K562 (cell line): ENCODE data around the gene ANTKMT. TPM values are rescaled to one million over a fixed set of nuclear protein-coding genes. Genes with fewer than 3 reads are reported as not detected.
A peak's percentile ranks its signal among the peaks of the same experiment; 100 is the strongest.

Source experiments
- ATAC-seq: fragments of 200-7000 bp; cut with Tn5 transposase; 3 replicates; pipeline ENCODE4 v1.9.1; 2020; ENCODE audit warnings: moderate library complexity
- BruUV-seq: library from RNA; stranded (reverse); fragments of 400-500 nt; replicated peaks from 2 replicates; lab custom pipeline; 2021; lab: Mats Ljungman, UMichigan
- CTCF ChIA-PET: fragments of 300-600 bp; formaldehyde crosslinking; extraction: SDS; loops from one replicate; lab custom pipeline; 2021; ENCODE audit warnings: low intra/inter-chr PET ratio; lab: Yijun Ruan, JAX
- POLR2A ChIA-PET: fragments of 300-600, 350-650 bp; sonication (Branson Sonifier 250); formaldehyde crosslinking; extraction: SDS; loops from one replicate; lab custom pipeline; 2021; ENCODE audit warnings: antibody characterized with exemption, inconsistent platforms; lab: Yijun Ruan, JAX
- DNase-seq, 4 experiments: peaks; one replicate each; pipeline versions ENCODE4 v3.0.0 to v3.0.0-alpha.2; 2011 to 2018; ENCODE audit warnings: low spot score in 3 of 4, mixed read lengths in 3 of 4; ENCODE audit errors: extremely low read depth in 1 of 4
- FAIRE-seq: peaks from 2 replicates; lab custom pipeline; 2011; peaks lifted over from hg19 to GRCh38; lab: Jason Lieb, UNC
- H2AFZ ChIP-seq: 2 replicates; pipeline ENCODE4 v1.6.0; 2011; ENCODE audit warnings: low read depth, low read length, control low read depth, inconsistent platforms
- H3K27ac ChIP-seq: fragments of 200-600 bp; 3 replicates; pipeline ENCODE4 v1.8.0; 2011; ENCODE audit warnings: low read depth, mild to moderate bottlenecking, control low read depth, inconsistent platforms, low read length, moderate library complexity, mixed read lengths; ENCODE audit errors: extremely low read depth
- H3K27me3 ChIP-seq, 2 experiments: fragments of 300-600 bp in 1 of 2; 2 replicates in 1 of 2; 3 replicates in 1 of 2; pipeline versions ENCODE4 v1.6.0 to v1.8.0; 2011; ENCODE audit warnings: inconsistent platforms in 2 of 2, low read length in 2 of 2, mild to moderate bottlenecking in 1 of 2, mixed read lengths in 1 of 2, moderate library complexity in 1 of 2; ENCODE audit not compliant: control insufficient read depth in 2 of 2, insufficient read depth in 2 of 2
- H3K36me3 ChIP-seq: fragments of 300-600 bp; 3 replicates; pipeline ENCODE4 v1.8.0; 2011; ENCODE audit warnings: mild to moderate bottlenecking, low read length, inconsistent platforms; ENCODE audit not compliant: control insufficient read depth, insufficient read depth
- H3K4me1 ChIP-seq, 2 experiments: fragments of 200-600 bp in 1 of 2; replicated peaks in 1 of 2; 2 replicates in 1 of 2; 3 replicates in 1 of 2; pipeline versions ENCODE4 v1.5.1 to v1.8.0; 2011; ENCODE audit warnings: inconsistent platforms in 2 of 2, low read length in 2 of 2, mild to moderate bottlenecking in 1 of 2, mixed read lengths in 1 of 2, moderate library complexity in 1 of 2; ENCODE audit not compliant: control insufficient read depth in 2 of 2, insufficient read depth in 2 of 2
- H3K4me2 ChIP-seq: 2 replicates; pipeline ENCODE4 v1.6.1; 2011; ENCODE audit warnings: low read length, control low read depth, inconsistent platforms, mixed read lengths; ENCODE audit not compliant: insufficient read depth
- H3K4me3 ChIP-seq: fragments of 200-600 bp; sonication (generic), shearing (Covaris generic); 2 replicates; pipeline ENCODE4 v1.5.1; 2016; ENCODE audit warnings: control low read depth, inconsistent platforms
- H3K79me2 ChIP-seq: fragments of 200-600 bp; 3 replicates; pipeline ENCODE4 v1.8.0; 2011; ENCODE audit warnings: low read length, inconsistent platforms; ENCODE audit not compliant: control insufficient read depth, insufficient read depth
- H3K9ac ChIP-seq, 2 experiments: 2 replicates each; pipeline versions ENCODE4 v1.6.0 to v1.6.1; 2011; ENCODE audit warnings: low read depth in 2 of 2, low read length in 2 of 2, control low read depth in 1 of 2, inconsistent platforms in 1 of 2, mild to moderate bottlenecking in 1 of 2, mixed read lengths in 1 of 2; ENCODE audit not compliant: insufficient read depth in 1 of 2
- H3K9me1 ChIP-seq: one replicate; pipeline ENCODE4 v1.6.0; 2011; ENCODE audit warnings: inconsistent platforms, mild to moderate bottlenecking, low read length, moderate library complexity; ENCODE audit not compliant: control insufficient read depth, insufficient read depth
- H3K9me3 ChIP-seq: replicated peaks from 2 replicates; pipeline ENCODE4 v1.5.1; 2011; ENCODE audit warnings: low read depth, low read length, inconsistent platforms; ENCODE audit not compliant: control insufficient read depth, insufficient read depth
- H4K20me1 ChIP-seq: replicated peaks from 2 replicates; pipeline ENCODE4 v1.6.1; 2011; ENCODE audit warnings: low read length, inconsistent platforms, mixed read lengths; ENCODE audit not compliant: control insufficient read depth, insufficient read depth
- ARNT ChIP-seq, 2 experiments: fragments of 450-650 bp; IDR thresholded peaks; 2 replicates each; pipeline ENCODE4 v1.6.1; 2016; ENCODE audit warnings: mild to moderate bottlenecking in 1 of 2
- ELF2 ChIP-seq: fragments of 250-450 bp; sonication (Bioruptor Pico); IDR thresholded peaks from 2 replicates; pipeline ENCODE4 v1.5.0; 2021; ENCODE audit warnings: mild to moderate bottlenecking
- HNRNPK ChIP-seq: fragments of 200-400 bp; formaldehyde crosslinking; IDR thresholded peaks from one replicate; pipeline ENCODE4 v1.6.1; 2018; ENCODE audit warnings: mild to moderate bottlenecking, low read depth, low read length; ENCODE audit not compliant: poor library complexity, severe bottlenecking
- NFE2L1 ChIP-seq: fragments of 450-650 bp; IDR thresholded peaks from 2 replicates; pipeline ENCODE4 v1.6.1; 2016; ENCODE audit warnings: missing genetic modification characterization, low read depth, mild to moderate bottlenecking, missing compliant biosample characterization, moderate library complexity, borderline replicate concordance
- PHB ChIP-seq: fragments of 250-450 bp; sonication (Bioruptor Pico); IDR thresholded peaks from 2 replicates; pipeline ENCODE4 v1.5.0; 2021
- RBM25 ChIP-seq: fragments of 200-400 bp; formaldehyde crosslinking; IDR thresholded peaks from 2 replicates; pipeline ENCODE4 v1.6.1; 2018; ENCODE audit warnings: low read length, low read depth, moderate library complexity; ENCODE audit not compliant: severe bottlenecking
- RUNX1 ChIP-seq: sonication (generic); IDR thresholded peaks from 2 replicates; pipeline ENCODE4 v1.6.1; 2016; ENCODE audit warnings: antibody characterized with exemption, low read depth
- SIX5 ChIP-seq, 2 experiments: IDR thresholded peaks; 2 replicates each; pipeline ENCODE4 v1.6.1; 2011; ENCODE audit warnings: low read length in 2 of 2, borderline replicate concordance in 1 of 2, low read depth in 1 of 2, mild to moderate bottlenecking in 1 of 2, moderate library complexity in 1 of 2; ENCODE audit not compliant: insufficient read depth in 1 of 2
- SRSF3 ChIP-seq: fragments of 200-400 bp; formaldehyde crosslinking; IDR thresholded peaks from 2 replicates; pipeline ENCODE4 v1.6.1; 2016; ENCODE audit warnings: mild to moderate bottlenecking, low read length, moderate library complexity; ENCODE audit not compliant: insufficient read depth
- TAL1 ChIP-seq: fragments of 450-650 bp; IDR thresholded peaks from 2 replicates; pipeline ENCODE4 v1.6.1; 2016; ENCODE audit warnings: mild to moderate bottlenecking
- TCF3 ChIP-seq: sonication (generic); formaldehyde crosslinking; IDR thresholded peaks from 2 replicates; pipeline ENCODE4 v1.4.0; 2020; ENCODE audit warnings: mild to moderate bottlenecking, missing genetic modification reagents
- U2AF2 ChIP-seq: fragments of 200-400 bp; formaldehyde crosslinking; optimal IDR thresholded peaks from 2 replicates; pipeline ENCODE3; 2017; ENCODE audit warnings: low read depth, mild to moderate bottlenecking, low read length
- ZBTB5 ChIP-seq: fragments of 450-650 bp; IDR thresholded peaks from 2 replicates; pipeline ENCODE4 v1.6.1; 2017; ENCODE audit warnings: antibody characterized with exemption
- ZNF197 ChIP-seq: fragments of 200-800 bp; sonication (Bioruptor generic); IDR thresholded peaks from 2 replicates; pipeline ENCODE4 v1.6.1; 2016; ENCODE audit warnings: low read depth, missing genetic modification characterization, missing compliant biosample characterization
- ZNF277 ChIP-seq: fragments of 250-450 bp; sonication (Bioruptor Pico); IDR thresholded peaks from 2 replicates; pipeline ENCODE4 v1.8.0; 2022; ENCODE audit warnings: inconsistent platforms, mild to moderate bottlenecking, moderate library complexity, borderline replicate concordance
- ZNF347 ChIP-seq: fragments of 450-650 bp; formaldehyde crosslinking; IDR thresholded peaks from 2 replicates; pipeline ENCODE4 v1.4.0; 2020; ENCODE audit warnings: low read depth, mild to moderate bottlenecking, moderate library complexity
- ZNF778 ChIP-seq: fragments of 450-650 bp; formaldehyde crosslinking; IDR thresholded peaks from 2 replicates; pipeline ENCODE4 v1.4.0; 2020; ENCODE audit warnings: mild to moderate bottlenecking, moderate library complexity
- WGBS: fragments of 100-300 bp; shearing (Covaris generic); methylation state at CpG from one replicate; pipeline ENCODE4 v1.1.6; 2016; ENCODE audit warnings: low coverage, mixed read lengths; ENCODE audit not compliant: insufficient coverage; ENCODE audit errors: missing lambda C conversion rate; 5-methylcytosine and 5-hydroxymethylcytosine counted together
- in situ Hi-C: fragments of 300-500 bp; cut with MboI; formaldehyde crosslinking; loops from 4 replicates; pipeline ENCODE4 v1.15.0; 2018; ENCODE audit warnings: inconsistent platforms, mixed read lengths
- intact Hi-C: fragments of 100-400 bp; cut with micrococcal nuclease; formaldehyde crosslinking; loops from 2 replicates; pipeline ENCODE4 v1.14.2; 2022
- polyA plus RNA-seq, 8 experiments: library from polyadenylated mRNA; depleted of rRNA in 4 of 8; stranded (reverse) in 5 of 8; unstranded in 3 of 8; fragments of >200 nt; fragmentation: Nextera tagmentation in 2 of 8; fragmentation: Illumina TruSeq in 1 of 8; extraction: Ambion mirVana in 2 of 8; extraction: Trizol in 1 of 8; gene quantifications; 2 replicates each; pipeline versions ENCODE4 v1.2.1 to v1.2.3, GENCODE V29; 2011 to 2014; ENCODE audit warnings: inconsistent platforms in 1 of 8, missing spikeins in 1 of 8
- total RNA-seq, 7 experiments: library from RNA; depleted of rRNA in 6 of 7; stranded (reverse); fragments of >200 nt in 6 of 7; fragmentation: Illumina TruSeq in 2 of 7; extraction: Trizol in 2 of 7; gene quantifications; 2 replicates each; pipeline versions ENCODE4 v1.2.1 to v1.2.3, GENCODE V29; 2011 to 2021; ENCODE audit warnings: low replicate concordance in 1 of 7

The ANTKMT gene
- total and polyA plus RNA-seq, 9 of the 15 experiments (the other 6 are each of a cell fraction or from before 2014, with no cell fraction given) = 0.58 to 217 (median 19.1) TPM

- Histone ChIP-seq H3K9me1 (peaks cover 6% of the 10 kb centered on the region), H4K20me1 (no peaks in the 10 kb centered on the region; the same call in 1 of the 2 replicates), H3K4me1 (peaks cover 18 to 78% of the 10 kb centered on the region in 2 experiments), H3K4me2 (peak within 1 kb of the TSS; percentile 85), H3K27me3 (no peaks in the 10 kb centered on the region), H3K27ac (peak within 1 kb of the TSS; percentile 90), H3K9me3 (no peaks in the 10 kb centered on the region), H3K4me3 (peak within 1 kb of the TSS; percentile 96), H3K79me2 (peaks cover 15% of the 10 kb centered on the region), H3K9ac (peak within 1 kb of the TSS; percentile 87 to 95), H3K36me3 (peaks cover 32% of the 10 kb centered on the region; the same call in 2 of the 3 replicates), H2AFZ (peak within 1 kb of the TSS; percentile 86)
- under 1% methylated on average over 52 of the region's 79 CpGs for WGBS
- intact Hi-C loops (no loop called here), in situ Hi-C loops (loop anchor here (5.0 kb wide), 1 partner anchor 46 kb away; the partner anchor contains the start of genes CHTF18 and RPUSD1)
- peak; percentile 80 for FAIRE-seq
- CTCF ChIA-PET = interaction anchor here (0.9 to 1.1 kb wide), 2 partner anchors 26 to 349 kb away, joined by 3 to 4 read pairs; partner anchors contain the start of gene METRN
- POLR2A ChIA-PET = interaction anchor here (0.5 to 1.9 kb wide), 10 partner anchors 9 to 47 kb away, joined by 3 to 11 read pairs (median 4); no protein-coding TSS in a partner anchor
- BruUV-seq = TSS peak; percentile 83
- DNase-seq = peak; percentile 94 to 95 (median 94)
- ATAC-seq = peak; percentile 93
- TF ChIP-seq NFE2L1 (tag) = no peak
- TF ChIP-seq ZNF778 (CRISPR knock-in tag) = no peak
- no peak for TF ChIP-seq ARNT (IDR thresholded peaks at IDR 0.05)
- TF ChIP-seq HNRNPK = peak; percentile 64
- no peak for TF ChIP-seq ZBTB5
- TF ChIP-seq SRSF3 = no peak
- no peak for TF ChIP-seq TCF3 (CRISPR knock-in tag)
- 0 out of 2 replicates have a peak, but pooled peaks have one; percentile 44 for TF ChIP-seq PHB (CRISPR knock-in tag)
- no peak for TF ChIP-seq ZNF277 (CRISPR knock-in tag)
- no peak for TF ChIP-seq RUNX1
- no peak for TF ChIP-seq RBM25
- no peak for TF ChIP-seq TAL1
- TF ChIP-seq ZNF197 (CRISPR knock-in tag) = no peak
- no peak for TF ChIP-seq ZNF347 (CRISPR knock-in tag)
- peak; percentile 87 to 90; a peak in 3 of 4 replicates for TF ChIP-seq SIX5 (IDR thresholded peaks at IDR 0.05; ENCODE audit: borderline replicate concordance in 1 of 2, insufficient read depth in 1 of 2, low read depth in 1 of 2, low read length in 2 of 2)
- TF ChIP-seq U2AF2 = no peak
- TF ChIP-seq ELF2 (CRISPR knock-in tag) = peak; percentile 100
Measured at GRCh38 chr16:740764-741505, 20.0 kb downstream of the ANTKMT start, which contains the start of gene CIAO3. Gene CIAO3, minus strand, starts transcription at chr16:740997. Its CDS starts 12 bp downstream, at chr16:740985.
